Muscle of leg (tissue), 11 donors: Measurements from ENCODE around the gene CTBP2. TPM values are rescaled to one million over a fixed set of nuclear protein-coding genes. Genes with fewer than 3 reads are reported as not detected.
A peak's percentile ranks its signal among the peaks of the same experiment; 100 is the strongest.

ENCODE experiments used
- DNase-seq: peaks from one replicate; pipeline ENCODE4 v3.0.0; 2013
- H3K27ac ChIP-seq: one replicate; pipeline ENCODE4 v1.5.1; 2013; ENCODE audit warnings: mild to moderate bottlenecking, low read length, control low read depth
- H3K27me3 ChIP-seq: one replicate; pipeline ENCODE4 v1.6.1; 2013; ENCODE audit warnings: low read length; ENCODE audit not compliant: control insufficient read depth, insufficient read depth
- H3K36me3 ChIP-seq: one replicate; pipeline ENCODE4 v1.6.1; 2013; ENCODE audit warnings: low read length; ENCODE audit not compliant: control insufficient read depth, insufficient read depth
- H3K4me1 ChIP-seq: one replicate; pipeline ENCODE4 v1.6.1; 2013; ENCODE audit warnings: low read length; ENCODE audit not compliant: control insufficient read depth, insufficient read depth
- H3K4me3 ChIP-seq: one replicate; pipeline ENCODE4 v1.5.1; 2013; ENCODE audit warnings: low read length, control low read depth
- H3K9me3 ChIP-seq: replicated peaks from 2 replicates; pipeline ENCODE4 v1.6.1; 2013; ENCODE audit warnings: low read depth, low read length; ENCODE audit not compliant: control insufficient read depth
- WGBS: methylation state at CpG from one replicate; pipeline ENCODE4 v1.1.5; 2013; ENCODE audit warnings: missing lambda C conversion rate; ENCODE audit not compliant: insufficient coverage; 5-methylcytosine and 5-hydroxymethylcytosine counted together
- polyA plus RNA-seq, 8 donors: library from polyadenylated mRNA; unstranded; fragments of 120-200 nt; gene quantifications; one replicate each; pipeline versions ENCODE4 v1.2.1 to v1.2.3, GENCODE V29; 2013; ENCODE audit warnings: inconsistent platforms in 1 of 8, low replicate concordance in 1 of 8; ENCODE audit not compliant: insufficient read length in 8 of 8, insufficient read depth in 1 of 8
- total RNA-seq: library from RNA; stranded (reverse); fragments of 120-200 nt; gene quantifications from one replicate; pipeline ENCODE4 v1.2.4, GENCODE V29; 2013

Gene CTBP2
- total and polyA plus RNA-seq, 9 donors = 32.4 to 50.2 (median 41.0) TPM

- WGBS = 82% methylated on average over 4 of the region's 9 CpGs
- Histone ChIP-seq H3K27me3 (no peaks in the 10 kb centered on the region), H3K4me1 (peaks cover 15% of the 10 kb centered on the region), H3K4me3 (no peak overlapping the region), H3K9me3 (no peaks in the 10 kb centered on the region), H3K36me3 (peaks cover 25% of the 10 kb centered on the region), H3K27ac (no peak overlapping the region)
- DNase-seq = no peak
These were observed 59.3 kb downstream of the CTBP2 start for GRCh38 chr10:125101049-125101448.

GRCh38 chr10:125097409-125098070 is 62.8 kb downstream of the CTBP2 start:
- no peak for DNase-seq
- Histone ChIP-seq H3K4me1 (peaks cover 36% of the 10 kb centered on the region), H3K36me3 (peaks cover 30% of the 10 kb centered on the region), H3K9me3 (no peaks in the 10 kb centered on the region), H3K27me3 (no peaks in the 10 kb centered on the region), H3K27ac (no peak overlapping the region), H3K4me3 (no peak overlapping the region)
- WGBS = 92% methylated on average over 20 of the region's 20 CpGs

DNA sequence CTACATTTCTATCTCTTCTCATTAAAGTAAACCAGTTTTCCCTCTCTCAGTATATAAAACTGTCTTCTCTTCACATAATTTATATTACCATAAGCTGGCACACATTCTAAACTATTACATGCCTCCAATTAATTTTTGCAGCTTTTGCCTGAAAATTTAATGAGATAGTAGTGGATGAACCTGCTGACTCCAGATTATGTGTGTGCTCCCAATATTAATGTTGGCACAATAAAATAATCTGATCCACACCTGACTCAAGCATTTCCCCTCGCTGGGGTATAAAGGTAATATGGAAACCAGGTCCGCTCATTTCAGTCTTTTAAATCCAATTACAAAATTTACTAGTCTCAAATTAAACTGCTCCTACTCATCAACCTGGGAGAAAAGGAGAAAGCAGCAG is 63.4 kb downstream of the CTBP2 start:
- no peaks in the 10 kb centered on the region for H3K9me3 ChIP-seq
- no CpG with 5 or more reads among the region's 2 CpGs for WGBS
- H3K36me3 ChIP-seq = peaks cover 27% of the 10 kb centered on the region
- no peak overlapping the region for H3K4me3 ChIP-seq
- H3K4me1 ChIP-seq = peaks cover 34% of the 10 kb centered on the region
- DNase-seq = no peak
- H3K27me3 ChIP-seq = no peaks in the 10 kb centered on the region
- no peak overlapping the region for H3K27ac ChIP-seq

- DNase-seq = no peak
- no peak overlapping the region for H3K4me3 ChIP-seq
- no peaks in the 10 kb centered on the region for H3K9me3 ChIP-seq
- no CpG with 5 or more reads among the region's 6 CpGs for WGBS
- H3K36me3 ChIP-seq = peaks cover 26% of the 10 kb centered on the region
- H3K4me1 ChIP-seq = peaks cover 34% of the 10 kb centered on the region
- no peak overlapping the region for H3K27ac ChIP-seq
- H3K27me3 ChIP-seq = no peaks in the 10 kb centered on the region
These were observed 64.0 kb downstream of the CTBP2 start for GRCh38 chr10:125096371-125096770.

DNA sequence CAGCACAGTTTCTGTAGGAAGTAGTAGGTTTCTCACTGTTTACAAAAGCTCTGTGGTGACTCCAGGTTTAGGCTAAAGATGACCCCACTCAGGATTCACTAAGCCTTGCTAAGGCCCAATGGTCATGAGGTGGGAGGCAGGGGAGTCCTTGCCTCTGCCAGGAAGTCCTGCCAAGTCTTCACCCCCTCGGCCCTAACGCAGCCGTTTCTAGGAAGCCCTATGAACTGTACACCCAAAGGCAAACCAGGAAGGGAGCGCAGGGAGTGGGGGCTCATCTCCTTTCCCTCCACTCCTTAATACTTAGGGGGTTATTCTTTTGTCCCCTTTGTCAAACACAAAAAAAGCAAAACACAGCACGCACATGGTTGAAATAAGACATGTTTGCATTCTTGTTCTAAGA is 64.6 kb downstream of the CTBP2 start:
- Histone ChIP-seq H3K4me3 (no peak overlapping the region), H3K27ac (peak overlapping the region; percentile 1), H3K4me1 (peaks cover 34% of the 10 kb centered on the region), H3K9me3 (no peaks in the 10 kb centered on the region), H3K36me3 (peaks cover 24% of the 10 kb centered on the region), H3K27me3 (no peaks in the 10 kb centered on the region)
- DNase-seq = no peak
- no CpG with 5 or more reads among the region's 5 CpGs for WGBS

DNA sequence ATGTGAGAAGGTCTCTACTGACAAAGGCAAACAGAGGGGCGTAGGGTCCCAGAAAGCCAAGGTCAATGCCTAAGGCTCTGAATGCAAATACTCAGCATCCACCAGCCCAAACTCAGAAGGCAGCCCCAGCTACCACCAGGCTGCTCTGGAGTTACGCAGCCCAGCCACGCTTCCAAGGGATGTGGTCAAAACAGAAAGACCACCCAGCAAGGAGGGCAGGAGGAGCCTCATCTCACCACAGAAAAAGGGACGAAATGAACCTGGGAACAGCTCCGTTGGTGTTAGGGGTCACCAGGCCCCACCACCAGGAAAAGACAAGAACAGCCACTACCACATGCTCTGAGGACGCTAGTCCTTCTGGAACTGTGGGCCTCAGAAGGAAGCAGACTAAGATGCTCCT is 65.1 kb downstream of the CTBP2 start:
- 85% methylated on average over 5 of the region's 6 CpGs for WGBS
- peaks cover 34% of the 10 kb centered on the region for H3K4me1 ChIP-seq
- peaks cover 24% of the 10 kb centered on the region for H3K36me3 ChIP-seq
- H3K9me3 ChIP-seq = no peaks in the 10 kb centered on the region
- H3K27ac ChIP-seq = no peak overlapping the region
- no peak overlapping the region for H3K4me3 ChIP-seq
- no peaks in the 10 kb centered on the region for H3K27me3 ChIP-seq
- DNase-seq = no peak

DNA sequence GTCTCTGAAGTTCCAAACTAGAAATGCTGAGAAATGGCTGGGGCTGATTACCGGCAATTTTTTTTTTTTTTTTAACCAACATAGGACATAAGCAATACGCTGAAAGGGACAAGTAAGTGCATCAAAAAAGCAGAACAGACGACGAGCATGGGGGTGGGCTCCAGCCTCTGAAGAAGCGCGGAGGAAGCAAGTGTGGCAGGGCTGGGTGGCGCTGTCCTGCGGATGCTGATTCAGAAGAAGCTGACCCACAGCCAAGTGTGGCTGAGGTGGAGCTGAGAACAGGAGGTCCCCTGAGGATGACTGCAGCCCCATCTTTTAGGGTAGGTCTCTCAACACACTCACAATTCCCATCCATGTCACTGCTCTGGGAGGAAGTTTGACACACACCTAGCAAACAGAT is 65.6 kb downstream of the CTBP2 start:
- H3K36me3 ChIP-seq = peaks cover 24% of the 10 kb centered on the region
- no peak for DNase-seq
- no peak overlapping the region for H3K4me3 ChIP-seq
- H3K4me1 ChIP-seq = peaks cover 35% of the 10 kb centered on the region
- H3K27ac ChIP-seq = no peak overlapping the region
- no peaks in the 10 kb centered on the region for H3K27me3 ChIP-seq
- WGBS = 80% methylated on average over 5 of the region's 8 CpGs
- H3K9me3 ChIP-seq = no peaks in the 10 kb centered on the region

DNA sequence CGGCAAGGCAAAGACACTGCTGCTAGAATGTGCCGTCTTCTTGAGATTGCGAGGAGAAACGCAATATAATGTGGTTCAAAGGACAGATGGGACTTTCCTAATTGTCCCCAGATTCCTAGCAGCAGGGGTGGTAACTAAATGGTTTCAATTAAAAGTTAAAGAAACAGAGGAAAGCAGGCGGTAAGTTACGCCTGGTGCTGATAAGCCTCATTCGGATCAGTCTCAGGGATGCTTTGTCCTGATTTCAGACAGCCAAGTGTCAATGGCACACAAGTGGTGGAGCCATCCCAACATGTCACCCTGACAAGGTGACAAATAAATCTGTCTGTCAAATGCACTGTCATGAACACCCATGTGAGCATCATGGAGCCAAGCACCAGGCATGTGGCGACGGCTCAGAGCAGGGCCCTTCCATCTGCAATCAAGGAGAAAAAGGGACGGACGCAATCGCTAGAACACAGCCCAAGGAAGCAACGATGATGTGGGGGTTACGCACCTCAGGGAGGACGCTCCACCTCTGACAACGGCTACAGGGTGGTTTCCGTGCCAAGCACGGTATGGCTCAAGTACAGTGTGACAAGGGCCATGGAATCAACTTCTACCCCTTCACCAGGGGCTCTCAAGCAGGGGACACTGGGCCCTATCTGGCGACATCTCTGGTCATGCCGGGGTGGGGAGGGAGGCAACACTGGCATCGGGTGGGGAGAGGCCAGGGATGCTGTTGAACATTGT is 66.2 kb downstream of the CTBP2 start:
- H3K27me3 ChIP-seq = no peaks in the 10 kb centered on the region
- H3K27ac ChIP-seq = peak overlapping the region; percentile 56
- H3K4me3 ChIP-seq = no peak overlapping the region
- H3K9me3 ChIP-seq = no peaks in the 10 kb centered on the region
- no peak for DNase-seq
- WGBS = 92% methylated on average over 13 of the region's 21 CpGs
- H3K4me1 ChIP-seq = peaks cover 42% of the 10 kb centered on the region
- H3K36me3 ChIP-seq = peaks cover 21% of the 10 kb centered on the region

- 32% methylated on average over 4 of the region's 17 CpGs for WGBS
- no peaks in the 10 kb centered on the region for H3K9me3 ChIP-seq
- no peak overlapping the region for H3K4me3 ChIP-seq
- peak; percentile 55 for DNase-seq
- peak overlapping the region; percentile 56 for H3K27ac ChIP-seq
- H3K4me1 ChIP-seq = peaks cover 42% of the 10 kb centered on the region
- H3K27me3 ChIP-seq = no peaks in the 10 kb centered on the region
- peaks cover 22% of the 10 kb centered on the region for H3K36me3 ChIP-seq
These were observed 67.0 kb downstream of the CTBP2 start for GRCh38 chr10:125093199-125093973.

DNA sequence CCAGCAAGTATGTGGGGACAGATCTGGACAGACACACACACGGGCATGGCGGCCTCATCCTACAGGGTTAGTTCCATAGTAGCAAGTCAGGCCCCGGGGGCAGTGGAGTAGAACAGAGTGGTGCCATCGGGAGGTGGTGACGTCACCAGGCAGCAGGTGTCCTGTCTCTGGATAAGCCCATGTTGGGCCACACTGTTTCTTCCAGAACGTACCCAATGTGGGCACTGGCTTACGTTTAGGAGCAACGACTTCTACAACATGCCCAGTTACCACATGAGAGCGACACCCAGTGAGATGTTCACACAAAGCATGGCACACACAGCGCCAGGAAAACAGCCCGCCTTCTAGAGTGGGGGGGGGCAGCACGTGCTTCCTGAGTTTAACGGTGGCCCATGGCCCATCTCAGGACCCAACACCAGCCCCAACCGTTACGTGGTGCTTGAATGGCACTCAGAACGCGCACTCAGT is 67.8 kb downstream of the CTBP2 start:
- peaks cover 28% of the 10 kb centered on the region for H3K36me3 ChIP-seq
- 94% methylated on average over 17 of the region's 17 CpGs for WGBS
- no peaks in the 10 kb centered on the region for H3K9me3 ChIP-seq

More for the DNA sequence above, 67.8 kb downstream of the CTBP2 start:
- no peaks in the 10 kb centered on the region for H3K27me3 ChIP-seq
- H3K4me1 ChIP-seq = peaks cover 42% of the 10 kb centered on the region
- H3K4me3 ChIP-seq = no peak overlapping the region
- no peak for DNase-seq
- peak overlapping the region; percentile 56 for H3K27ac ChIP-seq
